H1 (cell line): ENCODE results near the gene CCNH. TPM values are rescaled to one million over a fixed set of nuclear protein-coding genes. Genes with fewer than 3 reads are reported as not detected.

ENCODE experiments used
- CTCF ChIA-PET: fragments of 300-600 bp; sonication (Branson Sonifier 250); formaldehyde crosslinking; loops from one replicate; lab custom pipeline; 2021; ENCODE audit not compliant: partially characterized antibody; lab: Charles Lee
- POLR2A ChIA-PET: fragments of 300-600 bp; sonication (Branson Sonifier 250); formaldehyde crosslinking; loops from one replicate; lab custom pipeline; 2021; ENCODE audit warnings: inconsistent platforms; ENCODE audit not compliant: partially characterized antibody; lab: Charles Lee
- DNase-seq, 2 experiments: peaks; one replicate each; pipeline versions ENCODE4 v3.0.0 to v3.0.0-alpha.2; 2010 to 2022; ENCODE audit warnings: low spot score in 2 of 2, low read depth in 1 of 2, mixed read lengths in 1 of 2
- FAIRE-seq: peaks from 2 replicates; lab custom pipeline; 2011; peaks lifted over from hg19 to GRCh38; lab: Jason Lieb, UNC
- H2AFZ ChIP-seq: 2 replicates; pipeline ENCODE4 v1.8.1; 2012; ENCODE audit warnings: low read length, inconsistent platforms
- H2AK5ac ChIP-seq: 2 replicates; pipeline ENCODE4 v1.6.1; 2013; ENCODE audit warnings: low read depth, low read length
- H2BK120ac ChIP-seq: replicated peaks from 2 replicates; pipeline ENCODE3; 2013; ENCODE audit warnings: low read depth, low read length, inconsistent platforms
- H2BK12ac ChIP-seq: 2 replicates; pipeline ENCODE4 v1.6.1; 2013; ENCODE audit warnings: low read depth, low read length
- H2BK15ac ChIP-seq: 2 replicates; pipeline ENCODE4 v1.6.1; 2013; ENCODE audit warnings: low read length
- H2BK20ac ChIP-seq: 2 replicates; pipeline ENCODE4 v1.6.1; 2013; ENCODE audit warnings: low read length
- H2BK5ac ChIP-seq: 2 replicates; pipeline ENCODE4 v1.6.1; 2013; ENCODE audit warnings: low read depth, low read length
- H3K14ac ChIP-seq: 2 replicates; pipeline ENCODE4 v1.6.1; 2013; ENCODE audit warnings: inconsistent platforms; ENCODE audit not compliant: insufficient read length
- H3K18ac ChIP-seq: 2 replicates; pipeline ENCODE4 v1.6.1; 2013; ENCODE audit warnings: low read length; ENCODE audit errors: extremely low read depth
- H3K23ac ChIP-seq: 2 replicates; pipeline ENCODE4 v1.6.1; 2013; ENCODE audit warnings: inconsistent platforms; ENCODE audit not compliant: insufficient read length
- H3K23me2 ChIP-seq: 2 replicates; pipeline ENCODE4 v1.6.1; 2013; ENCODE audit warnings: low read depth, low read length
- H3K27ac ChIP-seq: 2 replicates; pipeline ENCODE4 v1.6.1; 2011; ENCODE audit warnings: low read depth, low read length, inconsistent platforms
- H3K27me3 ChIP-seq, 4 experiments: replicated peaks in 1 of 4; 1 replicate in 1 of 4; 2 replicates in 3 of 4; pipeline versions ENCODE4 v1.6.1 to v1.8.1; 2011 to 2013; ENCODE audit warnings: low read length in 3 of 4, mild to moderate bottlenecking in 3 of 4, inconsistent platforms in 2 of 4, mixed read lengths in 2 of 4, moderate library complexity in 1 of 4; ENCODE audit not compliant: control insufficient read depth in 3 of 4, insufficient read depth in 3 of 4; ENCODE audit errors: extremely low read depth in 1 of 4
- H3K36me3 ChIP-seq, 4 experiments: 2 replicates each; pipeline versions ENCODE4 v1.6.1 to v1.8.1; 2011 to 2013; ENCODE audit warnings: mild to moderate bottlenecking in 4 of 4, low read length in 3 of 4, moderate library complexity in 2 of 4, control low read depth in 1 of 4, inconsistent platforms in 1 of 4; ENCODE audit not compliant: insufficient read depth in 4 of 4, control insufficient read depth in 2 of 4
- H3K4ac ChIP-seq: replicated peaks from 2 replicates; pipeline ENCODE3; 2013; ENCODE audit warnings: low read length, low read depth, mixed read lengths, inconsistent platforms; ENCODE audit not compliant: insufficient read length
- H3K4me1 ChIP-seq, 4 experiments: replicated peaks in 1 of 4; 1 replicate in 1 of 4; 2 replicates in 3 of 4; pipeline versions ENCODE4 v1.6.1 to v1.8.1; 2011 to 2013; ENCODE audit warnings: low read length in 3 of 4, inconsistent platforms in 2 of 4, mixed read lengths in 1 of 4; ENCODE audit not compliant: insufficient read depth in 4 of 4, control insufficient read depth in 3 of 4
- H3K4me2 ChIP-seq, 2 experiments: 2 replicates each; pipeline versions ENCODE4 v1.6.1 to v1.8.1; 2011 to 2013; ENCODE audit warnings: low read depth in 2 of 2, low read length in 2 of 2, control low read depth in 1 of 2, inconsistent platforms in 1 of 2, mild to moderate bottlenecking in 1 of 2; ENCODE audit not compliant: insufficient read depth in 1 of 2
- H3K4me3 ChIP-seq, 4 experiments: fragments of 200-600, 300-600 bp in 1 of 4; sonication (generic), shearing (Covaris generic), sonication (Bioruptor Twin) in 1 of 4; 2 replicates each; pipeline versions ENCODE4 v1.5.1 to v1.8.1; 2011 to 2016; ENCODE audit warnings: low read length in 4 of 4, low read depth in 3 of 4, control low read depth in 2 of 4, inconsistent platforms in 2 of 4, mild to moderate bottlenecking in 2 of 4, mixed read lengths in 1 of 4, moderate library complexity in 1 of 4; ENCODE audit not compliant: insufficient read depth in 2 of 4; ENCODE audit errors: extremely low read depth in 1 of 4
- H3K56ac ChIP-seq: replicated peaks from 2 replicates; pipeline ENCODE3; 2013; ENCODE audit warnings: low read depth, mild to moderate bottlenecking, mixed read lengths, low read length, inconsistent platforms; ENCODE audit not compliant: insufficient read length
- H3K79me1 ChIP-seq: 2 replicates; pipeline ENCODE4 v1.6.1; 2013; ENCODE audit warnings: low read depth, low read length, control low read depth
- H3K79me2 ChIP-seq, 2 experiments: 2 replicates each; pipeline versions ENCODE4 v1.6.1 to v1.8.1; 2012 to 2013; ENCODE audit warnings: low read length in 2 of 2, mild to moderate bottlenecking in 2 of 2, inconsistent platforms in 1 of 2; ENCODE audit not compliant: insufficient read depth in 2 of 2, control insufficient read depth in 1 of 2
- H3K9ac ChIP-seq, 4 experiments: replicated peaks in 1 of 4; 1 replicate in 1 of 4; 2 replicates in 3 of 4; pipeline versions ENCODE4 v1.6.1 to v1.8.1; 2011 to 2013; ENCODE audit warnings: low read depth in 3 of 4, low read length in 3 of 4, control low read depth in 2 of 4, mild to moderate bottlenecking in 2 of 4, moderate library complexity in 2 of 4, inconsistent platforms in 1 of 4; ENCODE audit errors: extremely low read depth in 1 of 4
- H3K9me3 ChIP-seq, 2 experiments: 2 replicates each; pipeline versions ENCODE4 v1.6.1 to v1.8.1; 2012 to 2013; ENCODE audit warnings: mild to moderate bottlenecking in 2 of 2, moderate library complexity in 2 of 2, control low read depth in 1 of 2, inconsistent platforms in 1 of 2, low read depth in 1 of 2, low read length in 1 of 2, mixed read lengths in 1 of 2; ENCODE audit not compliant: insufficient read depth in 2 of 2
- H4K20me1 ChIP-seq, 2 experiments: replicated peaks in 1 of 2; 2 replicates each; pipeline versions ENCODE3 to v1.8.1; 2011 to 2013; ENCODE audit warnings: inconsistent platforms in 2 of 2, low read length in 2 of 2, mild to moderate bottlenecking in 1 of 2; ENCODE audit not compliant: insufficient read depth in 2 of 2, control insufficient read depth in 1 of 2
- H4K5ac ChIP-seq: 2 replicates; pipeline ENCODE4 v1.6.1; 2013; ENCODE audit warnings: low read length, low read depth, mixed read lengths, inconsistent platforms; ENCODE audit not compliant: insufficient read length
- H4K8ac ChIP-seq: 2 replicates; pipeline ENCODE4 v1.8.0; 2013; ENCODE audit warnings: mild to moderate bottlenecking, moderate library complexity, low read length, inconsistent platforms; ENCODE audit not compliant: insufficient read depth; ENCODE audit errors: extremely low read depth
- H4K91ac ChIP-seq: replicated peaks from 2 replicates; pipeline ENCODE3; 2013; ENCODE audit warnings: low read length, mixed read lengths, inconsistent platforms; ENCODE audit not compliant: insufficient read length
- BCL11A ChIP-seq, 2 experiments: IDR thresholded peaks; one replicate each; pipeline ENCODE4 v1.6.1; 2011; ENCODE audit warnings: low read depth in 2 of 2, low read length in 2 of 2, mild to moderate bottlenecking in 2 of 2
- RBBP5 ChIP-seq: IDR thresholded peaks from 2 replicates; pipeline ENCODE4 v1.7.1; 2012; ENCODE audit warnings: low read depth, mild to moderate bottlenecking, inconsistent platforms, low read length, moderate library complexity, borderline replicate concordance
- RNF2 ChIP-seq: fragments of 200-900, 300-1000 bp; sonication (generic); IDR thresholded peaks from 2 replicates; pipeline ENCODE4 v1.7.1; 2016; ENCODE audit warnings: borderline replicate concordance, low read depth, mild to moderate bottlenecking, antibody characterized with exemption, low read length; ENCODE audit not compliant: poor library complexity, severe bottlenecking; ENCODE audit errors: missing control alignments
- SIX5 ChIP-seq: IDR thresholded peaks from 2 replicates; pipeline ENCODE4 v1.6.1; 2011; ENCODE audit warnings: mild to moderate bottlenecking, low read depth, low read length
- WGBS, 2 experiments: shearing (Covaris generic) in 1 of 2; methylation state at CpG; one replicate each; pipeline versions ENCODE4 v1.1.6 to v1.1.7; 2013 to 2015; ENCODE audit warnings: low lambda C conversion rate in 2 of 2, mixed read lengths in 2 of 2, inconsistent platforms in 1 of 2, low coverage in 1 of 2, missing lambda C conversion rate in 1 of 2; ENCODE audit not compliant: insufficient replicate concordance in 2 of 2, insufficient coverage in 1 of 2, insufficient read length in 1 of 2; ENCODE audit errors: extremely low coverage in 1 of 2, missing lambda C conversion rate in 1 of 2; 5-methylcytosine and 5-hydroxymethylcytosine counted together
- polyA plus RNA-seq, 7 experiments: library from polyadenylated mRNA; depleted of rRNA in 3 of 7; stranded (reverse) in 5 of 7; unstranded in 2 of 7; fragments of >200 nt in 5 of 7; fragments of 200-250 nt in 2 of 7; gene quantifications; 1 replicate in 5 of 7; 2 replicates in 1 of 7; 4 replicates in 1 of 7; pipeline versions ENCODE4 v1.2.1 to v1.2.3, GENCODE V29; 2011 to 2013; ENCODE audit warnings: missing spikeins in 2 of 7, mixed read lengths in 2 of 7
- total RNA-seq: library from RNA; stranded (reverse); fragmentation: NEBNext Ultra II Directional; extraction: Animal tissue kit (Norgen Biotek cat#: 25700); gene quantifications from 2 replicates; pipeline ENCODE4 v1.2.1, GENCODE V29; 2021

CCNH gene
- total and polyA plus RNA-seq, 2 of the 8 experiments (the other 6 are each of a cell fraction or from before 2014, with no cell fraction given), result 38.2 to 41.8 TPM

- Histone ChIP-seq H4K8ac (no peak overlapping the region), H3K56ac (no peak overlapping the region), H3K4ac (no peak overlapping the region), H2BK5ac (no peak overlapping the region), H2BK20ac (no peak overlapping the region), H3K4me3 (no peak overlapping the region), H4K20me1 (peaks cover 0 to 2% of the 10 kb centered on the region in 2 experiments), H3K18ac (no peak overlapping the region), H4K5ac (no peak overlapping the region), H3K9ac (no peak overlapping the region), H3K23ac (no peak overlapping the region), H3K14ac (no peak overlapping the region), H2AK5ac (no peak overlapping the region), H4K91ac (no peak overlapping the region), H3K79me2 (peaks cover 0 to 4% of the 10 kb centered on the region in 2 experiments; a peak in 2 of 4 replicates), H2BK120ac (no peak overlapping the region), H3K4me1 (no peaks in the 10 kb centered on the region), H3K27ac (no peak overlapping the region), H3K36me3 (peaks cover 19 to 87% (median 47%) of the 10 kb centered on the region in 4 experiments), H2AFZ (no peak overlapping the region), H2BK15ac (no peak overlapping the region), H3K27me3 (no peaks in the 10 kb centered on the region), H3K9me3 (no peaks in the 10 kb centered on the region), H2BK12ac (no peak overlapping the region), H3K79me1 (no peaks in the 10 kb centered on the region), H3K4me2 (no peak overlapping the region), H3K23me2 (no peaks in the 10 kb centered on the region)
- 94% methylated on average over 2 of the region's 2 CpGs; no CpG with 5 or more reads in 1 of the 2 experiments for WGBS, 2 experiments
- DNase-seq (no peak), FAIRE-seq (no peak)
- TF ChIP-seq BCL11A (IDR thresholded peaks at IDR 0.05; ENCODE audit: low read depth in 2 of 2, low read length in 2 of 2), result no peak
- TF ChIP-seq RBBP5, result no peak
- no peak for TF ChIP-seq SIX5
- TF ChIP-seq RNF2, result no peak
- CTCF ChIA-PET, result no interaction called here
- POLR2A ChIA-PET, result interaction anchor here (1.8 kb wide), 1 partner anchor 10 kb away, joined by 8 read pairs; no protein-coding TSS in a partner anchor
Measured at GRCh38 chr5:87405472-87406155, 7.1 kb downstream of the CCNH start.
